HG03575 (cell line): ENCODE data around the gene WDR62.

Experiments used
- ATAC-seq: cut with Tn5 transposase; IDR thresholded peaks from one replicate; pipeline ENCODE4 v1.9.1; 2021; ENCODE audit not compliant: unreplicated experiment, insufficient number of reproducible peaks, low FRiP score; ENCODE audit errors: extremely low read depth

WDR62 gene

GRCh38 chr19:36103040-36103626, 48.4 kb downstream of the WDR62 start:
- no peak for ATAC-seq

- no peak for ATAC-seq
Measured at GRCh38 chr19:36103842-36104552, 49.3 kb downstream of the WDR62 start.

- no peak for ATAC-seq
Measured at GRCh38 chr19:36106441-36106840, 51.7 kb downstream of the WDR62 start.

- no peak for ATAC-seq
Measured at GRCh38 chr19:36106991-36107390, 52.3 kb downstream of the WDR62 start.

- ATAC-seq, result no peak
Measured at GRCh38 chr19:36108684-36109083, 54.0 kb downstream of the WDR62 start.

- no peak for ATAC-seq
Measured at GRCh38 chr19:36110487-36111199, 55.9 kb downstream of the WDR62 start, which contains the start of gene OVOL3. OVOL3 (plus strand) TSS chr19:36111143; CDS start chr19:36111203, 60 bp downstream.

- no peak for ATAC-seq
Measured at GRCh38 chr19:36111200-36111539, 56.5 kb downstream of the WDR62 start.

- no peak for ATAC-seq
Measured at GRCh38 chr19:36112678-36113077, 58.0 kb downstream of the WDR62 start.

GRCh38 chr19:36113425-36113824, 58.7 kb downstream of the WDR62 start:
- ATAC-seq, result no peak

- ATAC-seq, result no peak
Measured at GRCh38 chr19:36113894-36114720, 59.4 kb downstream of the WDR62 start.

- ATAC-seq, result peak; percentile 49
Measured at GRCh38 chr19:36114721-36115452, 60.2 kb downstream of the WDR62 start, which contains the start of gene POLR2I. POLR2I (minus strand) TSS chr19:36114875; CDS start chr19:36114856, 19 bp downstream.

GRCh38 chr19:36115453-36116343, 61.0 kb downstream of the WDR62 start, which contains the start of gene TBCB:
TBCB (plus strand) TSS chr19:36115468; CDS start chr19:36115561, 93 bp downstream.
- no peak for ATAC-seq

GRCh38 chr19:36116344-36116637, 61.6 kb downstream of the WDR62 start:
- no peak for ATAC-seq

- no peak for ATAC-seq
Measured at GRCh38 chr19:36120092-36120983, 65.6 kb downstream of the WDR62 start.

- ATAC-seq, result no peak
Measured at GRCh38 chr19:36120984-36121358, 66.3 kb downstream of the WDR62 start.

- no peak for ATAC-seq
Measured at GRCh38 chr19:36121486-36122124, 66.9 kb downstream of the WDR62 start.
